GM19035 (cell line): Measurements from ENCODE around the gene ARMC12.

Experiments used
- ATAC-seq: cut with Tn5 transposase; IDR thresholded peaks from one replicate; pipeline ENCODE4 v1.9.1; 2021; ENCODE audit not compliant: unreplicated experiment

The ARMC12 gene

DNA sequence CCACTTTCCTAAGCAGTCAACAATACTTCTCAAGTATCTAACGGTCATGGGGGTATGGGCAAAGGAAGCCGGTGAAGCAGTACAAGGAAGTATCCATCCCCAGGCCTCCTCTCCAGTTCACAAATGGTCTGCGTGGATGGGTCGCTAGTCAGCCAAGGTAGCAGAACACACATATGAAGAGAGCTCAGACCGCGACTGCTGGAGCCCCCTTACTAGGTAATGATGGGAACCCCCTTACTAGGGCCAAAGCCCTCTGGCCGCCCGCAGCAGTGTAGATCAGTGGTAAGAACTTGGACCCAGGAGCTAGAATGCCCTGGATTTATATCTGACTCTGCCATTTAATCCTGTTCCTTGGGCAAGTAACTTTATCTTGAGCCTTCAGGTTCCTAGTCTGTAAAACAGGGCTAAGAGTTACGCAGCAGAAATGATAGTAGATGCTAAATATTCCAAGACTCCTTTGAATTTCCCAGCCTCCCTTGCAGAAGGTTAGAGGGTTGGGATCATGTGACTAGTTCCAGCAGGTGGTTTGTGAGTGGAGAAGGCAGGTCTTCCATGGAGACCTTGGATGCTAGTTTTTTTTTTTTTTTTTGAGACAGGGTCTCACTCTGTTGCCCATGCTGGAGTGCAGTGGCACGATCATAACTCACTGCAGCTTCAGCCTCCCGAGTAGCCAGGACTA is 37.4 kb downstream of the ARMC12 start:
- ATAC-seq, result no peak

DNA sequence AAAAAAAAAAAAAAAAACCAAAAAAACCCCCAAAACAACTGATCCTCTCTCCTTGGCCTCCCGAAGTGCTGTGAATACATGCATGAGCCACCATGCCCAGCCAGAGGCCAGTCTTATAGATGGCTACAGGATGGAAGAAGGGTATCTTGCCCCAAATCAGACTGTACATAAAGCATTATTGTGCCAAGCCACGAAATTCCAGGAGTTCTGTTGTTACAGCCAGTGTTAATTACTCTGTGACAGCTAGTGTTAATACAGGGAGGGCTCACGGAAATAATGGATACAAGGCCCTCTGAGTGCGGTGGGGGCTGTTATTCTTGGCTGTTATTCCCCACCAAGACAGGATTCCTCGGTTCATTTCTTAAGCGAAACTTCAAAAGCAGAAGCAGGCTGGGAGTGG is 38.2 kb downstream of the ARMC12 start:
- ATAC-seq, result no peak

DNA sequence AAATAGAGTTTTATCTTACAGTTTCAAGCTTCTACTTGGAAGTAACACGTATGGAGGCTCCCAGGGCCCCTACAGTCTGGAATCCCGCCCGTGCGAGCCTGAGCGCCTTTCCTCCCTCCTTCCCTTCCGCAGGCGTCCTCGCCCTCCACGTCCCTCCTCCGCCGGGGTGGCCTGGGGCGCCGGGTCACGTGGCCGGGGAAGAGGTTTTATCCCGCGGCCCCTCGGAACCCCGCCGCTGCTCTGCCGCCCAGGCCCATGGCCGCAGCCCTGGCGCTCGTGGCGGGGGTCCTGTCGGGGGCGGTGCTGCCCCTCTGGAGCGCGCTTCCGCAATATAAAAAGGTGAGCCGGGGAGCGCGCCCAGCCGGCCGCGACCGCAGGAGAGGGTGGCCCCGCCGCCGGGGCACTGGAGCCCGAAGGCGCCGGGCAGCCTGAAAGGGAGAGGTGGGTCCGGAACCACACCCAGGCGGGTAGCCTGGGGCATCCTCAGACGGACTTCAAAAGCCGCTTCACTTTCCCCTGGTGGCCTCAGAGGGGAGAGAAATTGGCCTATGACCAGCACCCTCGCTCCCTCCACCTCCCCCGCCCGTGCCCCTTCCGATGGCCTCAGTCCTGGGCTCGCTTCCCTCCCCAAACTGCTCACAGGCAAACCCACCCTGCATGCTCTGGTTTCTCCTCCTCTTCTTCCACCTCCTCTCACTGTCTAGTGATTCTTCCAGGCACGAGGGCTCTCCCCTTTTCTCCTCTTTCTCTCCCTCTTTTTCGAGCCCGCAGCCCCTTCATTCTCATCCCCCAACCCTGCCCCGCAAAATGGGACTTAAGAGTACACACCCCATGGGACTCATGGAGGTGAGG is 39.8 kb downstream of the ARMC12 start, which contains the start of gene CLPSL2:
Gene CLPSL2 (plus strand): TSS at position 235 of the 852 bp plus-strand sequence. CDS start 21 bp downstream, at position 256.
- no peak for ATAC-seq

DNA sequence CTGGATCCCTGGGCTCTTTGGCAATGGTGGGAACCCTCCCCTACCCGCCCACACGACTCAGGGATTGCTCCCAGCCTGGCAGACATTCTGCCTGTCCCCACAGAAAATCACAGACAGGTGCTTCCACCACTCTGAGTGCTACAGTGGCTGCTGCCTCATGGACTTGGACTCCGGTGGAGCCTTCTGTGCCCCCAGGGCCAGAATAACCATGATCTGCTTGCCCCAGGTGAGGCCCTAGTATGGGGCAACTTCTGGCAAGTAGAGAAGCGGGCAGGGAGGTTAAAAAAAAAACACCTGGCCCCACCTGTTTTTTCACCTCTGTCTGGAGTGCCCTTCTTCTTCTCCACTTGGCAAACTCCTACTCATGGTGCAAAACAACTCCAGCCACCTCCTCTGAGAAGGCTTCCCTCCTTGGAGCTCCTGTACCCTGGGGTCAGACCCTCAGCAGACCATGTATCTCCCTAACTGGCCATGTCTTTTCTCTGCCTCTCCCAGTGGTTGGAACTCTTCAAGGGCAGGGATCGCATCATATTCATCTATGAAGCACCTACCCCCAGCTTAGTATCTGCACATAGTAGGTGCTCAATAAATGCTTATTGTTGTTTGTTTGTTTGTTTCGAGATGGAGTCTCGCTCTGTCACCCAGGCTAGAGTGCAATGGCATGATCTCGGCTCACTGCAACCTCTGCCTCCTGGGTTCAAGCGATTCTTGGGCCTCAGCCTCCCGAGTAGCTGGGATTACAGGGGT is 40.7 kb downstream of the ARMC12 start:
- no peak for ATAC-seq

DNA sequence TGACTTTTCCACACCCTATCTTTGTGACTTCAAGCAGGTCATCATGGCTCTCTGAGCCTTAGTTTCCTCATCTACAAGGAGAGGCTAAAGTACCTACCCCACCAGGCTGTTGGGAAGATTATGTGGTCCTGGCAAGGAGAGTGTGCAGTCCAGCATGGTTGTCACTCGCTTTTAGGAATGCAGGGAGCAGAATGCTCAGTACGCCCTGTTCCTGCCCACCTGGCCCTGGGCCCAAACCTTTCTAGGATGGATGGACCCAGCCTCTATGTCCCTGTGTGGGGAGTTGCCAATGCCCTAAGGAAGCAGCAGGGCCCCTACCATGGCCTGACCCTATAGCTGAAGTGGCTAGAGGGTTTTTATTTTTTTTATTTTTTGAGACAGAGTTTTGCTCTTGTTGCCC is 41.6 kb downstream of the ARMC12 start:
- ATAC-seq, result no peak

DNA sequence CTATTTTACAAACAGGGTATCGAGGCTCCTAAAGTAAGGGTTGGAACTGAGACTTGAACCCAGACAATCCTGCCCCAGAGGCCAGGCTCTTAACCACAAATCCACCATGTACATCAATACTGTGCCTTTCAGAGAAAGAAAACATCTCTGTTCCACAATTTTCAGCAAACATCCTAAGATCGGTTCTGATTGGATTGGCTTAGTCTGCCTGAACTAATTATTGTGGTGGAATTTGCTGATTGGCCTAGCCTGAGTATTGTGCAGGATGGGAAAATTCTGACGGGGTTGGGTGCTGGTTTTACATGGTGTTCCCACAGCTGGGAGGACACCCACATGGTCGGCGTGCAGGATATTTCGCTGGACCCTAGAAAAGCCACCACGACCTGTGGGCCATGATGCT is 43.9 kb downstream of the ARMC12 start, which contains the start of gene CLPSL1:
Gene CLPSL1 (plus strand): TSS at position 301 of the 400 bp plus-strand sequence. CDS start 92 bp downstream, at position 393.
- ATAC-seq, result no peak

DNA sequence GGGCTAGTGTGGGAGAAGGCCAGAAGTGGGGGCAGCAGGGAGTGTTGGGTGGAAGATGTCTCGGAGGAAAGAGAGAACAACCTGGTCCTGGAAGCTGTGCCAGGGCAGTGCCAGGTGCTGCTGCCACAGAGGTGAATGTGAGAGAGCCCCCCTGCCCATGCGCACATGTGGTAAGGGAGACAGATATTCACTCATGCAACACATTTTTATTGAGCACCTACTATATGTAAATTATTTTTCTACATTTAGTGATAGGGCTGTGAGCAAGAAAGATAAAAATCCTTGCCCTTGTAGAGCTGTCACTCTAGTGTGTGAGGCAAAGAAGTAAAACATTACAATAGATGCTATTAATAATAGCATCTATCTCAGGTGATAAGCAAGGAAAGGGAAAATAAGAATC is 44.5 kb downstream of the ARMC12 start:
- no peak for ATAC-seq

DNA sequence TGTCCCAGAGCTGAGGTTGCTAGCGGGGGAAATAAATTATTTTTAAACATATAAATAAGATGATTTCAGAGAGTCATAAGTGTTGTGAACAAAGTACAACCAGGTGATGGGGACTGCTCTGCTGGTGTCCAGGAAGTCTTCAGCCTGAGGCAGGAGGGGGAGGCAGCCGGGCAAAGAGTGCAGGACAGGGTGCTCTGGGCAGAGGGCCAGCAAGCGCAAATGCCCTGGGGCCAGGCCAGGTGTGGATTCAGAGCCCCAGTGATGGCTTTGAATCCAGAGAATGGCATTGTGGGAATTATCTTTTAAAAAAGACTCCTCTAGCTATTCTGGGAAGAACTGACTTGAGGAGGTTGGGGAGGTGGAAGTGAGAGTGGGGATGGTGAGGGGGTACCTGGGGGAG is 45.6 kb downstream of the ARMC12 start:
- no peak for ATAC-seq

DNA sequence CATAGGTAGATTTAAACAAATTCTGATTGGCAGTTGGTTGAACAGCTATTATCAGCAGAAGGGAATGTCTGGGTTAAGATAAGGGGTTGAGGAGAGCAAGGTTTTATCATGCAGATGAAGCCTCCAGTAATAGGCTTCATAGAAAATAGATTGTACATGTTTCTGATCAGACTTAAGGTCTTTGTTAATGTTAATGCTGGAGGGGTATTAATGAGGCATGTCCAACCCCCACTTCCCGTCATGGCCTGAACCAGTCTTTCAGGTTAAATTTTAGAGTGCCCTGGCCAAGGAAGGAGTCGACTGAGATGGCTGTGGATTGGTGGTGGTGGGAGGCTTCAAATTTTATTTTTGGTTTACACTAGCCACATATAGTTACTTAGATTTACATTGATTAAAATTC is 47.4 kb downstream of the ARMC12 start:
- no peak for ATAC-seq

DNA sequence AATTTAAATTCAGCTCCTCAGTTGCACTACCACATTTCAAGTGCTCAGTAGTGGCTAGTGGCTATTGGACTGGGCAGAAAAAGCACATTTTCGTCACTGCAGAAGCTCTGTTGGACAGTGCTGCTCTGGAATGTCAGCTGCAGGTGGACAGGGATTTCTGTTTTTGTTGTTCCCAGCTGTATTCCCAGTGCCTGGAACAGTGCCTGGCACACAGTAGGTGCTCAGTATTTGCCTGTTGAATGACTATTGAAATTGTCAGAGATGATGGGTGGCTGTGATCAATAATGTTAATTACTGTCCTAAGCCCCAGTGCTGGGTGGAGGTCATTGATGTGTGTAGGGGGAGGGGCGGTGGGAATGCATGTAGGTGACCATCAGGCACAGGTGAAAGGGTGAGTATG is 49.4 kb downstream of the ARMC12 start:
- no peak for ATAC-seq

DNA sequence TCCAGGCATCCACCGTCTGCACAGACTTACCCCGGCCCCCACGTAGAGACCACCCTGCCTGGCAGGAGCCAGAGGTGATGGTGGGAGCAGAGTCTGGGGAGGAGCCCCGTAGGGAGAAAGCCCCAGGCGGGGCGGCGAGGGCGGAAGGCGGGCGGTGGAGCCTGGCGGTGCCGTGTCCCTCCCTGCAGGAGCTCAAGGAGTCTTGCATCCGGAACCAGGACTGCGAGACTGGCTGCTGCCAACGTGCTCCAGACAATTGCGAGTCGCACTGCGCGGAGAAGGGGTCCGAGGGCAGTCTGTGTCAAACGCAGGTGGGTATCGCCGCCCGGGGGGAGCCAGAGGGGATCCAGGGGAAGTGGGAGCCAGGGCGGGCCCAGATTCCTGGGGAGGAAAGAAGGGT is 50.0 kb downstream of the ARMC12 start:
- ATAC-seq, result no peak

DNA sequence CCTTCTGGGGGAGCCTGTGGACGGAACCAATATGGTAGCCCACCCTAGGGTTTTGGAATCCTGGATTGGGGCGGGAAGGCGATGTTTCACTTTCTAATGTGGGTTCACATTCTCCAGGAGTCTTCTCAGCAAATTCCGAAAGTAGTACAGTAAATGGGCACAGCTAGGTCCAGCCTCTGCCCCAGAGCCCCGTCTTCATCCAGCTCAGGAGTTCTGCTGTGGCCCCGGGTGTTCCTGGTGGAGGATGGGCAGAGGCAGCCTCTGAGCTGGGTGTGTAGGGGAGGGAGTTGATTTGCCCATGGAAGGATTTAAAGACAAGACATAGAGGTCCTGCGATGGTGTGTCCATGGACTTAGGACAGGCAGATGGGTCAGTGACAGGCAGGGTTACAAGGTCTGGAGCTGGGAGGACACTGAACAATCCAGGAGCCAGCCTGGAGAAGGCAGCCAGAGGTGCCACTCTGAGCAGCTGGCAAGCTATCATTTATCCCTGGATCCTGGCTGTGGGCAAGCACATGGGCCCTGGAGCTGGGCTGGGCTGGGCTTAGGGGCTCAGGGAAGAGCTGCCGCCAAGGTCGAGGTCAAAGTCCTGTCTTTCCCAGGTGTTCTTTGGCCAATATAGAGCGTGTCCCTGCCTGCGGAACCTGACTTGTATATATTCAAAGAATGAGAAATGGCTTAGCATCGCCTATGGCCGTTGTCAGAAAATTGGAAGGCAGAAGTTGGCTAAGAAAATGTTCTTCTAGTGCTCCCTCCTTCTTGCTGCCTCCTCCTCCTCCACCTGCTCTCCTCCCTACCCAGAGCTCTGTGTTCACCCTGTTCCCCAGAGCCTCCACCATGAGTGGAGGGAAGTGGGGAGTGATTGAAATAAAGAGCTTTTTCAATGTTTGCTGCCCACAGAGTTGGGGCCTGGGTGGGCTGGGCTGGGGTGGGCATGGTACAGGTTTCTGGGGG is 50.7 kb downstream of the ARMC12 start:
- no peak for ATAC-seq

DNA sequence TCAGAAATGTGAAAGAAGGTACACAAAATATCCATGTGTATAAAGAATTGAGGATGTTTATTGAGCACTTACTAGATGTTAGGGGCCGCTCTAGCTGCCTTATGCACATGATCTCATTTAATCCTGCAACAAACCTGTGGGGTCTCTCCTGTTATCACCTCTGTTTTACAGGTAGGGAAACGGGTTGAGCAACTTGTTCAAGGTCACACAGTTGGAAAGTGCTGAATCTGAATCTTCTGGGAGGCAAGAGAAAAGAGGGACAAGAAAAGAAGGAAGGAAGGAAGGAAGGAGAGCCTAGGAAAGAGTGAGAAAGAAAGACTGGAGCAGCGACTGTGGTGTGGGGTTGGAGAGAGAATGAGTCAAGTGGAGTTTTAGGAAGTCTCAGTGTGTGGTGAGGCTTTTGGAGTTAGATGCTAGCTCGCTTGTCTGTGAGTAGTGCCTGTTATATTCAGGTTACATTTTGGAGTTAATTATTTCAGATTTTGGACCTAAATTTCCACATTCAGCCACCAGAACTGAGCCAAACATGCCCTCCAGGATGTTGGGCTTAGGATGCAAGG is 51.7 kb downstream of the ARMC12 start:
- ATAC-seq, result no peak

DNA sequence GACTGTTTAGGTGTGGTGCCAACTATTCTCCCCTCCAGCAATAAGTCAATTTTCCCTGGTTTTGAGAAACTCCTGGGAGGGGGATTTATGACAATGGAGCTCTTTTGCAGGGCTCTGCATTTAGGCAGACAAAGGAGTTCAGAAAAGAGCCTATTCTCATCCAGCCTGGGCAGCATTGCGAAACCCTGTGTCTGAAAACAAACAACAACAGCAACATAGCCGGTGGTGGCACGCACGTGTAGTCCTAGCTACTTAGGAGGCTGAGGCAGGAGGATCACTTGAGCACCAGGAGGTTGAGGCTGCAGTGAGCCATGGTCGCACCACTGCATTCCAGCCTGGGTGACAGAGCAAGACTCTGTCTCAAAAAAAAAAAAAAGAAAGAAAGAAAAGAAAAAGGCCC is 53.9 kb downstream of the ARMC12 start:
- no peak for ATAC-seq

DNA sequence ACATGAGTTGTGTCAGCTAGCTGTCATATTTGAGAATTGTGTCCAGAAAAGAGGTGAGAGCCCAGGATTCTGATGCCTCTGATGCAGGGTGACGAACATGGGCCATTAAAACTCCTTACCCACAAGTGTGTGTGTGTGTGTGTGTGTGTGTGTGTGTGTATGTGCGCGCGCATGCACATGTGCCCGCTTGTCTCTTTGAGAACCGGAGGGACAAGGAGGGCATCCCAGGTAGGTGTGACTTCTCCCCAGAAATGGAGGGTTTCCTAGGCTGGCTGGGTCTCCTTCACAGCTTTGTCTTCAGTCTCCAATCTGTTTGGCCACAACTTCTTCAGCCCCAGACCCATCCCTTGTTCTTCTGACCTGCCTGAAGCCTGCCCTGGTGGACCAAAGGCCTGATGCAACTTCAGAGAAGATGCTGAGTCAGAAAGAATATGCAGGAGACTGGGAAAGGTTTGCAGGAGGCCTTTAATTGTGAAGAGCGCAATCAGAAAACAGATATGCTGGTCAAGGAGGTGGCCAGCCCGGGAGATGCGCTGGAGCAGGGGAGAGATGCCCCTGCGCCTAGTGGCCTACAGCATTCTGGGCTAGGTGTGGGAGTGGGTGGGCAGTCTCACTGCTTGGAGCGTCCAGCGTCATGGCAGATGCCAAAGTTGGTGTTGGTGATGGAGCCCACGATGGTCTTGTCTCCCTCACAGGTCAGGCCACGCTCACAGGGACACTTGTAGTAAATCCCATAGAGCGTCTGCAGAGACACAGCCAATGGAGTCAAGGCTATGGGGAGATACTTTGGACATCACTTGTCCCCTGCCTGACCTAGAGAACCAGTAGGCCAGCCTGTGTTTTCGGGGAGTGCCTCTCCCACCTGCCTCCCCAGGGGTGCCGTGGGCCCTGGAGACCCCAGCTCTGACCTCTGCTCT is 58.0 kb downstream of the ARMC12 start:
- ATAC-seq, result no peak

DNA sequence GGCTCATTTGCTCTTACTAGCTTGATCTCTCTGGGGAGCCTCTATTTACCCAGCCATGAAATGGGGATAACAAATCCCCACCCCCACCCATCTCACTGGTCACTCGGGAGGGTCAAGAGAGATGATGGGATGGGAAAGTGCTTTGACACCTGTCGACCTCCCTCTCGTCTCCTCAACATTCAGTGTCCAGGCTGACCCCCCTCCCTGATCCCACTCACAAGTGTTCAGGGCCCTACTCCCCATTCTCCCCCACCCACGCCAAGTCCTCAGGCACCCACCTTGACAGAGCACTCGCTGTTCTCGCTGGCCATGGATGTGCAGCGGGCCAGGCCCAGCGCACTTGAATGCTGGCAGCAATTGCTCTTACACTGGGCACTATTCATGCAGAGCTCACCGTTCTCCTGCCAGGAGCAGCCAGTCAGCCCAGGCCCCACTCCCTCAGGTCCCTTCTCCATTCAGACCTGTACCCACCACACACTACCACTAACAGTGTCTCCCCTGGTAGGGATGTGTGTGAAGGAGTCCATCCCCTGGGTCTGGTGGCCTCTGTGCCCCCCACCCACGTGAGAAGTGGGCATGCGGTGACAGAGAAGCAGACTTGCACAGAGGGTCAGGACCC is 58.7 kb downstream of the ARMC12 start:
- no peak for ATAC-seq

DNA sequence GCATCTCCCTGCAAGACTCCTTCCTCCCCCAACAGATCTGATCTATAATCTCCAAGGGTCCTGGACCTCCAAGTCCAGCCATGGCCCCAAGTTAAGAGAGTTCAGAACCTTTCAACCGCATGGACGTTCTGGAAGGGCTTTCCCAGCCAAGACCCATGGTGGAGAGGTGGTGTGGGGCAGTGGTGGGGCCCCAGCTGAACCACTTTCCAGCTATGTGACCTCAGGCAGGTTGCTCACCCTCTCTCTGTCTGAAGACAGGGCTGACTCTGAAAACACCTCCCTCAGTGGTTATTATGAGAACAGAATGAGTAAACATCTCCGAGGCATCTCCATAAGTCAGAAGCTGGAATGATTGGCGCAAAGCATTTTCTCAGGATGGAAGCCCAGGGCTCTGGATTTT is 59.4 kb downstream of the ARMC12 start:
- ATAC-seq, result no peak

DNA sequence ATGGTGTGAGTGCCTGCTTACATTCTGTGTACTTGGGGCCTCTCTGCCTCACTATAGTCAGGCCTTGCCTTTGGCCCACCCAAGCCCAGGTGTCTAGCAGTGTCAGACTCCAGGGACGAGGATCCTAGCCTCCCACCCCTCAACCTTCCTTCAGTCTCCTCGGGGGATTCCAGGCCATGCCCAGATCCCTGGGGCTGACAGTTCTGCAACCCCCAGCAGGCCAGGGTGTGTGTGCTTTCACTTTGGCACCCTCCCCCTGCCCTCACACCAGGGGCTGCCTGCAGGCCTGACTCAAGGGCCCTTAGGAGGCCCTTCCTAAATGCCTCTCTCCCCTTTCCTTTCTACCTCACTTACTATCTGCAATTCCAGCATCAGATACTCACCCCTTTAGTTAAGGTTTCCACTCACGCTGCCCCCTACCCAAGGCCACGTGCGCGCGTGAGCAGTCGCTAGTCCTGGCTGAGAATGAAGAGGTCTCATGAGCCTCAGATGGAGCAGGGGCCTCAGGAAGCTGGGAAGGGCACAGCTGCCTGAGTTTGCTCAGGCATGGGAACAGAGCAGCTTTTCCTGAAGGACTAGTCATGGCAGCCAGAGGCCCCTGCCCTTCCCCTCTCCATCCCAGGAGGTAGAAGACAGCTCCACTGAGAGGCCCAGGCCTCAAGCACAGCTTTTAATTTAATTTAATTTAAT is 61.1 kb downstream of the ARMC12 start:
- ATAC-seq, result no peak
